ENCODE measurements around the gene ALDH1L1.

The ALDH1L1 gene

GRCh38 chr3:126127904-126128303, 52.5 kb downstream of the ALDH1L1 start:
- Histone ChIP-seq H3K36me3 (ENCODE audit: control insufficient read depth, insufficient read depth, low read length) (no peaks in the 10 kb centered on the region), H3K9ac (ENCODE audit: low read length) (no peak overlapping the region), H3K27me3 (ENCODE audit: control insufficient read depth, insufficient read depth, low read length) (no peaks in the 10 kb centered on the region), H3K4me1 (ENCODE audit: control insufficient read depth, insufficient read depth, low read length) (peaks cover 16% of the 10 kb centered on the region), H3K4me3 (ENCODE audit: low read length) (no peak overlapping the region), H3K9me3 (ENCODE audit: control insufficient read depth, low read length) (no peaks in the 10 kb centered on the region)

GRCh38 chr3:126127452-126127851, 52.9 kb downstream of the ALDH1L1 start:
- Histone ChIP-seq H3K9ac (ENCODE audit: low read length) (no peak overlapping the region), H3K4me3 (ENCODE audit: low read length) (no peak overlapping the region), H3K4me1 (ENCODE audit: control insufficient read depth, insufficient read depth, low read length) (peaks cover 16% of the 10 kb centered on the region), H3K9me3 (ENCODE audit: control insufficient read depth, low read length) (no peaks in the 10 kb centered on the region), H3K27me3 (ENCODE audit: control insufficient read depth, insufficient read depth, low read length) (no peaks in the 10 kb centered on the region), H3K36me3 (ENCODE audit: control insufficient read depth, insufficient read depth, low read length) (no peaks in the 10 kb centered on the region)

- H3K4me1 ChIP-seq (ENCODE audit: control insufficient read depth, insufficient read depth, low read length) = peaks cover 16% of the 10 kb centered on the region
- no peak overlapping the region for H3K4me3 ChIP-seq (ENCODE audit: low read length)
- no peak overlapping the region for H3K9ac ChIP-seq (ENCODE audit: low read length)
- H3K36me3 ChIP-seq (ENCODE audit: control insufficient read depth, insufficient read depth, low read length) = no peaks in the 10 kb centered on the region
- no peaks in the 10 kb centered on the region for H3K9me3 ChIP-seq (ENCODE audit: control insufficient read depth, low read length)
- no peaks in the 10 kb centered on the region for H3K27me3 ChIP-seq (ENCODE audit: control insufficient read depth, insufficient read depth, low read length)
These were observed 53.5 kb downstream of the ALDH1L1 start for GRCh38 chr3:126126811-126127431.

- Histone ChIP-seq H3K27me3 (ENCODE audit: control insufficient read depth, insufficient read depth, low read length) (no peaks in the 10 kb centered on the region), H3K36me3 (ENCODE audit: control insufficient read depth, insufficient read depth, low read length) (no peaks in the 10 kb centered on the region), H3K4me1 (ENCODE audit: control insufficient read depth, insufficient read depth, low read length) (peaks cover 16% of the 10 kb centered on the region), H3K4me3 (ENCODE audit: low read length) (no peak overlapping the region), H3K9me3 (ENCODE audit: control insufficient read depth, low read length) (no peaks in the 10 kb centered on the region), H3K9ac (ENCODE audit: low read length) (no peak overlapping the region)
These were observed 54.1 kb downstream of the ALDH1L1 start for GRCh38 chr3:126126286-126126685.

GRCh38 chr3:126125781-126126251, 54.6 kb downstream of the ALDH1L1 start:
- no peak overlapping the region for H3K4me3 ChIP-seq (ENCODE audit: low read length)
- H3K9ac ChIP-seq (ENCODE audit: low read length) = no peak overlapping the region
- H3K4me1 ChIP-seq (ENCODE audit: control insufficient read depth, insufficient read depth, low read length) = peaks cover 16% of the 10 kb centered on the region
- H3K9me3 ChIP-seq (ENCODE audit: control insufficient read depth, low read length) = no peaks in the 10 kb centered on the region
- H3K36me3 ChIP-seq (ENCODE audit: control insufficient read depth, insufficient read depth, low read length) = no peaks in the 10 kb centered on the region
- H3K27me3 ChIP-seq (ENCODE audit: control insufficient read depth, insufficient read depth, low read length) = no peaks in the 10 kb centered on the region

- H3K9ac ChIP-seq (ENCODE audit: low read length) = no peak overlapping the region
- H3K9me3 ChIP-seq (ENCODE audit: control insufficient read depth, low read length) = no peaks in the 10 kb centered on the region
- H3K4me1 ChIP-seq (ENCODE audit: control insufficient read depth, insufficient read depth, low read length) = peaks cover 14% of the 10 kb centered on the region
- no peaks in the 10 kb centered on the region for H3K27me3 ChIP-seq (ENCODE audit: control insufficient read depth, insufficient read depth, low read length)
- no peaks in the 10 kb centered on the region for H3K36me3 ChIP-seq (ENCODE audit: control insufficient read depth, insufficient read depth, low read length)
- no peak overlapping the region for H3K4me3 ChIP-seq (ENCODE audit: low read length)
These were observed 55.0 kb downstream of the ALDH1L1 start for GRCh38 chr3:126125341-126125740.

GRCh38 chr3:126124896-126125295, 55.5 kb downstream of the ALDH1L1 start:
- H3K9ac ChIP-seq (ENCODE audit: low read length) = no peak overlapping the region
- H3K36me3 ChIP-seq (ENCODE audit: control insufficient read depth, insufficient read depth, low read length) = no peaks in the 10 kb centered on the region
- no peaks in the 10 kb centered on the region for H3K9me3 ChIP-seq (ENCODE audit: control insufficient read depth, low read length)
- no peak overlapping the region for H3K4me3 ChIP-seq (ENCODE audit: low read length)
- H3K27me3 ChIP-seq (ENCODE audit: control insufficient read depth, insufficient read depth, low read length) = no peaks in the 10 kb centered on the region
- peaks cover 10% of the 10 kb centered on the region for H3K4me1 ChIP-seq (ENCODE audit: control insufficient read depth, insufficient read depth, low read length)

GRCh38 chr3:126124148-126124868, 56.1 kb downstream of the ALDH1L1 start:
- Histone ChIP-seq H3K4me3 (ENCODE audit: low read length) (no peak overlapping the region), H3K36me3 (ENCODE audit: control insufficient read depth, insufficient read depth, low read length) (no peaks in the 10 kb centered on the region), H3K4me1 (ENCODE audit: control insufficient read depth, insufficient read depth, low read length) (peaks cover 4% of the 10 kb centered on the region), H3K27me3 (ENCODE audit: control insufficient read depth, insufficient read depth, low read length) (no peaks in the 10 kb centered on the region), H3K9ac (ENCODE audit: low read length) (no peak overlapping the region), H3K9me3 (ENCODE audit: control insufficient read depth, low read length) (no peaks in the 10 kb centered on the region)

- no peaks in the 10 kb centered on the region for H3K4me1 ChIP-seq (ENCODE audit: control insufficient read depth, insufficient read depth, low read length)
- no peaks in the 10 kb centered on the region for H3K36me3 ChIP-seq (ENCODE audit: control insufficient read depth, insufficient read depth, low read length)
- no peak overlapping the region for H3K4me3 ChIP-seq (ENCODE audit: low read length)
- no peaks in the 10 kb centered on the region for H3K9me3 ChIP-seq (ENCODE audit: control insufficient read depth, low read length)
- H3K9ac ChIP-seq (ENCODE audit: low read length) = no peak overlapping the region
- no peaks in the 10 kb centered on the region for H3K27me3 ChIP-seq (ENCODE audit: control insufficient read depth, insufficient read depth, low read length)
These were observed 58.8 kb downstream of the ALDH1L1 start for GRCh38 chr3:126121632-126122031.

GRCh38 chr3:126121074-126121473, 59.3 kb downstream of the ALDH1L1 start:
- H3K4me3 ChIP-seq (ENCODE audit: low read length) = no peak overlapping the region
- H3K9me3 ChIP-seq (ENCODE audit: control insufficient read depth, low read length) = no peaks in the 10 kb centered on the region
- H3K9ac ChIP-seq (ENCODE audit: low read length) = no peak overlapping the region
- H3K4me1 ChIP-seq (ENCODE audit: control insufficient read depth, insufficient read depth, low read length) = no peaks in the 10 kb centered on the region
- H3K27me3 ChIP-seq (ENCODE audit: control insufficient read depth, insufficient read depth, low read length) = no peaks in the 10 kb centered on the region
- H3K36me3 ChIP-seq (ENCODE audit: control insufficient read depth, insufficient read depth, low read length) = no peaks in the 10 kb centered on the region

- no peaks in the 10 kb centered on the region for H3K36me3 ChIP-seq (ENCODE audit: control insufficient read depth, insufficient read depth, low read length)
- H3K27me3 ChIP-seq (ENCODE audit: control insufficient read depth, insufficient read depth, low read length) = no peaks in the 10 kb centered on the region
- H3K4me1 ChIP-seq (ENCODE audit: control insufficient read depth, insufficient read depth, low read length) = no peaks in the 10 kb centered on the region
- no peaks in the 10 kb centered on the region for H3K9me3 ChIP-seq (ENCODE audit: control insufficient read depth, low read length)
- no peak overlapping the region for H3K9ac ChIP-seq (ENCODE audit: low read length)
- no peak overlapping the region for H3K4me3 ChIP-seq (ENCODE audit: low read length)
These were observed 60.4 kb downstream of the ALDH1L1 start for GRCh38 chr3:126119976-126120375.

GRCh38 chr3:126119008-126119675, 61.2 kb downstream of the ALDH1L1 start:
- Histone ChIP-seq H3K9me3 (ENCODE audit: control insufficient read depth, low read length) (no peaks in the 10 kb centered on the region), H3K4me3 (ENCODE audit: low read length) (no peak overlapping the region), H3K4me1 (ENCODE audit: control insufficient read depth, insufficient read depth, low read length) (no peaks in the 10 kb centered on the region), H3K9ac (ENCODE audit: low read length) (no peak overlapping the region), H3K27me3 (ENCODE audit: control insufficient read depth, insufficient read depth, low read length) (no peaks in the 10 kb centered on the region), H3K36me3 (ENCODE audit: control insufficient read depth, insufficient read depth, low read length) (no peaks in the 10 kb centered on the region)

Measured in mucosa of stomach (tissue), 1 donor.